GM19025 (cell line): Measurements from ENCODE around the gene AIF1.
A peak's percentile ranks its signal among the peaks of the same experiment; 100 is the strongest.

ENCODE experiments used
- ATAC-seq: cut with Tn5 transposase; IDR thresholded peaks from one replicate; pipeline ENCODE4 v1.9.1; 2021; ENCODE audit warnings: mild to moderate bottlenecking, low read depth, moderate library complexity; ENCODE audit not compliant: unreplicated experiment

Gene AIF1

GRCh38 chr6:31614684-31615578 is at the start of gene AIF1:
AIF1 (plus strand) TSS chr6:31615234; CDS start chr6:31615330, 96 bp downstream.
- ATAC-seq, result no peak

- ATAC-seq, result no peak
Measured at GRCh38 chr6:31567531-31568370, 47.3 kb upstream of the AIF1 start.

- ATAC-seq, result peak; percentile 62
Measured at GRCh38 chr6:31568537-31568961, 46.5 kb upstream of the AIF1 start.

GRCh38 chr6:31569861-31570536 is 45.0 kb upstream of the AIF1 start:
- no peak for ATAC-seq

GRCh38 chr6:31572041-31572911 is 42.8 kb upstream of the AIF1 start, which contains the start of gene LTA:
LTA (plus strand) TSS chr6:31572289; CDS start chr6:31572743, 454 bp downstream.
- peak; percentile 54 for ATAC-seq

- ATAC-seq, result no peak
Measured at GRCh38 chr6:31573239-31574105, 41.6 kb upstream of the AIF1 start.

GRCh38 chr6:31574106-31575061 is 40.6 kb upstream of the AIF1 start:
- ATAC-seq, result no peak

- no peak for ATAC-seq
Measured at GRCh38 chr6:31575335-31575901, 39.6 kb upstream of the AIF1 start, which contains the start of gene TNF. TNF (plus strand) TSS chr6:31575565; CDS start chr6:31575742, 177 bp downstream.

- no peak for ATAC-seq
Measured at GRCh38 chr6:31575952-31576685, 38.9 kb upstream of the AIF1 start.

GRCh38 chr6:31576897-31577578 is 38.0 kb upstream of the AIF1 start:
- ATAC-seq, result no peak

- no peak for ATAC-seq
Measured at GRCh38 chr6:31577579-31577966, 37.5 kb upstream of the AIF1 start.

- ATAC-seq, result no peak
Measured at GRCh38 chr6:31578184-31579118, 36.6 kb upstream of the AIF1 start.

GRCh38 chr6:31579119-31579505 is 35.9 kb upstream of the AIF1 start:
- no peak for ATAC-seq

- ATAC-seq, result no peak
Measured at GRCh38 chr6:31579546-31580437, 35.2 kb upstream of the AIF1 start.
